GM11168 (cell line): Measurements from ENCODE around the gene TPT1.
"Not testable (repeated sequence)": the region's sequence is repeated elsewhere in the genome, so short reads cannot be mapped to it uniquely, and the experiment has no call there.

Source experiments
- in situ Hi-C: fragments of 300-500 bp; cut with MboI; formaldehyde crosslinking; loops from one replicate; pipeline ENCODE4 v1.12.0; 2022; ENCODE audit warnings: low sequenced_read_pairs; ENCODE audit not compliant: unreplicated experiment

TPT1 gene

DNA sequence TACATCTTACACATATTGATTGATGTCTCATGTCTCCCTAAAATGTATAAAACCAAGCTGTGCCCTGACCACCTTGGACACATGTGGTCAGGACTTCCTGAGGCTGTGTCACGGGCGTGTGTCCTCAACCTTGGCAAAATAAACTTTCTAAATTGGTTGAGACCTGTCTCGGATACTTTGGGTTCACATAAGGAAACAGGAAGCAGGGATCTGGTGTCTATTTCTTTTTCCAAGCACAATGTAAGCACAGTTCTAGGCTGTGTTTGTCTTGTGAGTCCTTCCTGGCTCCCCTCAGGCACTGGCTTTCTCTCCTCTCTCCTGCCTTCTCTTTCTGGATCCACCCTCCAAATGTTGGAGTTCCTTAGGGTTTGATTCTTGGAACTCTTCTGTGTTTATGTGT, 27.6 kb upstream of the TPT1 start:
- in situ Hi-C loops, result loop anchor here (25.0 kb wide), 1 partner anchor 119 kb away; no protein-coding TSS in a partner anchor

DNA sequence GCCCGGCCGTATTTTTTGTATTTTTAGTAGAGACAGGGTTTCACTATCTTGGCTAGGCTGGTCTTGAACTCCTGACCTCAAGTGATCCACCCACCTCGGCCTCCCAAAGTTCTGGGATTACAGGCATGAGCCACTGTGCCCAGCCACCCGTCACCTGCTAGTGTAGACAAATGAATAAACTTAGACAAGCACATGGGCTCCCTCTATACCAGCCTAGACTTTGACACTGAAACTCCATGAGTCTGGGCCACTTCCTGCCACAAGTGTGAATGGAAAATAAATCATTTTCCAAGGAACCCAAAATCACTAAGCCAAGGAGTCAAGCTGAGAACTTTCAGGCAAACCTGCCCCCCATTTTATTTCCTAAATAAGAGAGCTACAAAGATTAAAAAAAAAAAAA, 27.0 kb upstream of the TPT1 start:
- in situ Hi-C loops, result loop anchor here (25.0 kb wide), 1 partner anchor 119 kb away; no protein-coding TSS in a partner anchor

DNA sequence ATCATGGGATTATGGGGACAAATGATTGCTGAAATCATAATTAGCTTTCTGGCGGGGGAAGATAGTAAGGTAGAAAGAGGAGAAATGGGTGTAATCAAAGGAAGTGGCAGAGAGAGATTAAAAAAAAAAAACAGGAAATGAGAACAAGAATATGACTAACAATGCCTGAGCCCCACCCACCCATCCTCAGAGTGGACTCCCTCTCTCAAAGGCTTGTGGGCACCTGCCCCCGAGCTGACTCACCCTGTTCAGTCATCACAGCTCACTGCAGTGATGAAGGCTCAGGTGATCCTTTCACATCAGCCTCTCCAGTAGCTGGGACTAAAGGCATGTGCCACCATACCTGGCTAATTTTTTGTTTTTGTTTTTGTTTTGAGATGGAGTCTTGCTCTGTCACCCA, 26.4 kb upstream of the TPT1 start:
- in situ Hi-C loops, result loop anchor here (25.0 kb wide), 1 partner anchor 120 kb away; no protein-coding TSS in a partner anchor

DNA sequence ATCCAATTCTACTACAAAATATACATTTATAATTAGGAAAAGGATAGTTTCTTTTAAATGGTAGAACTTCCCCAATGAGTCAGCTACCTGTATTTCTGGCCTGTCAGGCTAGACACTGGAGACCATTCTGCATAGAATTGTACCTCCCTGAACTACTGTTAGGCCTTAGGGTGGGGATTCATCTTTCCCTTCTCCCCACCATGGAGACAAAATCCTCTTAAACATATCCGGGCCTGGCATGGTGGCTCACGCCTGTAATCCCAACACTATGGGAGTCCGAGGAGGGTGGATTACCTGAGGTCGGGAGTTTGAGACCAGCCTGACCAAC, 24.5 kb upstream of the TPT1 start:
- in situ Hi-C loops, result loop anchor here (25.0 kb wide), 1 partner anchor 122 kb away; no protein-coding TSS in a partner anchor

DNA sequence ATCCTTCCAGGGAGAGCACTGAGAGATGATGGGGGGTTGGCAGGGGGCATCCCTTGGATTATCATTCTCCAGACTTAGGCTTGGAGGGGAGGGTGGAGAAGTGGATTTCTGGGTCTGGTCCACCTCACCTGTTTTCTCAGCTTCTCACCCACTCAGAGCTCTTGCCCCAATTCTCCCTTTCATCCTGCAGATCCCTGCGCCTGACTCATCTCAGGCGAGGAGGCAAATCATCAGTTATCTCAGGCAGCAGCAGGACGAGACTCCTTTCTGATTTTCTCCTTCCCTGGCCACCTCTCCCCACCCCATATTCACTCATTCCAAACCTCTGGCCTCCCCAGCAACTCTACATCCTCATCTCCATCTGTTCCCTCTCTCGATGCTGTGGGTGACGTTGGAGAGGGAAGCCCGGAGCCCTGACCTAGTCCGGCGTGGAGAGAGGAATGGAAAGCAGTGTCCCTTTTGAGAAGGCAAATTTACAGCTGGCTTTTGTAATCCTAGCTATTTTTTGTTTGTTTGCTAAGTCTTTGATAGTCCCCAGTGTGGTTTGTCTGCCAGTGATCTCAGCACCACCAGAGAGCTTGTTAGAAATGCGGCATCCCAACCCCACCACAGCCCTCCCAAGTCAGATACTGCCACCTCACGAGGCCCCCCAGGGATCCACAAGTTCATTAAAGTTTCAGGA, 24.0 kb upstream of the TPT1 start:
- in situ Hi-C loops, result loop anchor here (25.0 kb wide), 1 partner anchor 122 kb away; no protein-coding TSS in a partner anchor

DNA sequence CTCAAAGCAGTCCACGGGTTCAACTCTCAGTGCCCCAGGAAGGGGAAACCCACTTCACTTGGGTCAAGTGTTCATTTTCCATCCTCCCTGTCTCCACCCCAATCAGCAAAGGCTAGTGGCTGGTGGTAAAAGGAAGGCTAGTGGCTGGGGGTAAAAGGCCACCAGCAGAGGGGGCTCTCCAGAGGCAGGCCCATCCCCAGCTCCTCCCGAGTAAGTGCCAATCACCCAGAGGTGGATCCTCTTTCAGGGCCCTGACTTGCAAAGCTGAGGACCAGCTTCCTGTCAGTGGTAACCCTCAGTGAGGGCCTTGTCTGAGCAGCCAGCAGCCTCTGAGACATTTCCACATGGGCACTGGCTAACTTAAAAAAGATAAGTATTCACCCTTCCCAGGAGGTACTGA, 22.0 kb upstream of the TPT1 start:
- in situ Hi-C loops, result loop anchor here (25.0 kb wide), 1 partner anchor 124 kb away; no protein-coding TSS in a partner anchor

DNA sequence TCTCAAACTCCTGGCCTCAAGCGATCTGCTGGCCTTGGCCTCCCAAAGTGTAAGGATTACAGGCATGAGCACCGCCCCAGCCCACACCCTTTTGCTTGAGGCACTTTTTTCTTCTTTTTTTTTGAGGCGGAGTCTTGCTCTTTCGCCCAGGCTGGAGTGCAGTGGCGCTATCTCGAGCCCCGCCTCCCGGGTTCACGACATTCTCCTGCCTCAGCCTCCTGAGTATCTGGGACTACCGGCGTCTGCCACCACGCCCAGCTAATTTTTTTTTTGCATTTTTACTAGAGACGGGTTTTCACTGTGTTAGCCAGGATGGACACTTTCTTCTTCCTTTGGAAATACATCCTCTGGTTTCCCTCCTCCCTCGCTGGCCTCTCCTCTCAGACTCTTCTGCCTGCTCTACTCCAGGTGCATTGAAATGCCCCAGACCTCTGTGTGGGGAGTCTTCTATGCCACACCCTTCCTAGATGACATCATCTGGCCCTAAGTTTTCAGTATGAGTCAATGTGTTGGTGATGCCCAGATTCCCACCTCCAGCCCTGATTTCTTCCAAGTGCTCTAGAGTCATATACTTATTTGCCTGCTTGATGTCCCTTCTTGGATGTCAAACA, 20.7 kb upstream of the TPT1 start:
- in situ Hi-C loops, result loop anchor here (25.0 kb wide), 1 partner anchor 126 kb away; no protein-coding TSS in a partner anchor

DNA sequence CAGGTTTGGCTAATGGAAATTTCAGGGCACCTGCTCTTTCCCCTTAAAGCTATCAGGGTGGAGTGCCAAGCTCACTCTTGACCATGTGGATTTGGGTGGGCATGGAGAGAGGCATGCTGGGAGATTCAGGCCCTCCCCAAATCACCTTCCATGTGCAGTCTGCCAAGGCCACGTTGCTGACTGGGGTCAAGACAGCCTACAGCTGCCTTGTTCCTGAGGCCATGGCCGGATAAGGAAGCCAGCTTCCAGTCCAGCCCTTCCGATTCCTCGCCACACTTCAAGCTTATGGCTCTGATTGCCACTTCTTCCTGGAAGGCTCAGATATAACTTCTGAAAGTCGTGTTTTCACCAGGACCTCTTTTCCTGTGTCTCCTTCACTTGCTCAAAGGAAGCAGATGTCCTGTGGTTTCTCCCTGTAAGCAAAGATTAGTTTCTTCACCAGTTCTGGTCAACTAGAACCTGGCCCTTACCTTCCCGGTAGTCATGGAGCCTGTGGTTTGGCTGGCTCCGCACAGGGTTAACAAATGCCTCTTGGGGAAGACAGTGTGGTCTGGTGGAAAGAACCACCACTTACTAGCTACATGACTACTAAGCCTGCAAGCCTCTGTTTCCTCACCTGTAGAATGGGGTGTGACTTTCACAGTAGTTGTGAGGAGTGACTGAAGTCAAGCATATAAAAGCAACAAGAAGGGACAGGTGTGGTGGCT, 16.1 kb upstream of the TPT1 start:
- in situ Hi-C loops, result loop anchor here (25.0 kb wide), 1 partner anchor 130 kb away; no protein-coding TSS in a partner anchor

DNA sequence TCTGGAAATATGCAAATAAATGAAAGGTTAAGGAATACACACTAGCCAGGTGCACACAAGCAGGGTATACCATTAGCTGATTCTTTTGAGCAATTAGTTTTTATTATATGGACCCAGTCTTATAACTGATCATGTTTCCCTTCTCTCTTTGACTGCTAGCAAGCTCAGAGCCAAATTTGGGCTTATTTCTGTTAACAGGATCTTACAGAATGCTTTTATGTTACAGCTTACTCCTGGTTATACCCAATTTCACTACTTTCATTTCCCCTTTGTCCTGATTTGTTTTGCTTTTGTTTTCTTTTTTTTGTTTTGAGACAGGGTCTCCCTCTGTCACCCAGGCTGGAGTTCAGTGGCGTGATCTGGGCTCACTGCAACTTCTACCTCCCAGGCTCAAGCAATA, 12.9 kb upstream of the TPT1 start:
- in situ Hi-C loops, result loop anchor here (25.0 kb wide), 1 partner anchor 133 kb away; no protein-coding TSS in a partner anchor

DNA sequence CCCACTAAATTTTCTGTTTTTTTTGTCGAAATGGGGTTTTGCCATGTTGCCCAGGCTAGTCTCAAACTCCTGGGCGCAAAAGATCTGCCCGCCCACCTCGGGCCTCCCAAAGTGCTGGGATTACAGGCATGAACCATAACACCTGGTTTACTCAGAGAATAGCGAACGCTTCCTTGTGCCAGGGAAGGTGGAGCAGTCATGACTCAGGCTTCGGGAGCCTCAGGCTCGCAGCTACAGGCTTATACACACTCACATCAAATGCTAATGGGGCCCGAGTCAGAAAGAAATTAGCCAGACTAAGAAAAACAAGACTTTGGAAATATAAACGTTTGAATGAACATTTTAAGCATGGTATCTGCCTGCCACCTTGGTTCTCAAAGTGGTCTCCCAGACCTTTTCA, 11.0 kb upstream of the TPT1 start:
- in situ Hi-C loops, result loop anchor here (25.0 kb wide), 1 partner anchor 135 kb away; no protein-coding TSS in a partner anchor

DNA sequence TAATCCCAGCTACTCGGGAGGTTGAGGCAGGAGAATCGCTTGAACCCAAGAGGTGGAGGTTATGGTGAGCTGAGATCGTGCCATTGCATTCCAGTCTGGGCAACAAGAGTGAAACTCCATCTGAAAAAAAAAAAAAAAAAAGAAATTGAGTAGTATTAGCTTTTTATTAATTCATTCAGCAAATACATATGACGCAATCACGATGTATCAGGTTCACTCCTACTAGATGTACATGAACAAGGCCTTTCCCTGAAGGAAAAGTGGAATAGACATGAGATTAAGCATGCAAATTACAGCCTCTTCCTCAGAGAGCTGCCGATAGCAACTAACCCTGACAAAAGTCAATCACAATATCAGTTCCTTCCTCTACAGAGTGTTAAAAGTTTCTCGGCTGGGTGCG, 9.2 kb upstream of the TPT1 start:
- in situ Hi-C loops, result loop anchor here (25.0 kb wide), 1 partner anchor 137 kb away; no protein-coding TSS in a partner anchor

DNA sequence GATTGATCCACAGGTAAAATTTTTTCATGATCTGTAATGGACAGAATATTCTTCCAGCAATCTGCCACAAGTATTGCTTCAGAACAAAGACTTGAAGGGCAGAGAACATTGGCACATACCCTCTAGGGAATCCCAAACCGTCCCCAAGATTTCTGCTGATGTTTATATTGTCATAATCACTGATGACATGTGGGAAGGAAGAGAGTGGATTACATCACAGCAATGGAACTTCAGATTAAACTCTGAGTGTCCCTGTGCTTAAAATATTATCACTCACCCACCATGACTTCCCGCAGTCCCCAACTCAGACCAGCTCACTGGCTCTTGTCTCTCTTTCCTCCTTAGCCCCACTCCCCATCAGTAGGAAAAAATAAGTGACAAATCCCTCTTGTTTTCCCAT, 8.5 kb upstream of the TPT1 start:
- in situ Hi-C loops, result no loop called here

DNA sequence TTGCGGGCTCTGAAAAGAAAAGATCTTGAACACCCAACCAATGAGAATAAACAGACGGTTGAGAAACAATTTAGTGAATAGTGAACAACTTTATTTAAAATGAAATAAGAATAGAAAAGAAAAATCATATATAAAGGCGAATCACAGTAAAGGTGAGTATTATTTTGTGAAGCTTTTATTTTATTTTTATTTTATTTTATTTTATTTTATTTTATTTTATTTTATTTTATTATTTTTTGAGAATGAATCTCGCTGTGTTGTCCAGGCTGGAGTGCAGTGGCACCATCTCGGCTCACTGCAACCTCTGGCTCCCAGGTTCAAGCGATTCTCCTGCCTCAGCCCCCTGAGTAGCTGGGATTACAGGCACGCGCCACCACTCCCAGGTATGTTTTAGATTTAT, 3.1 kb upstream of the TPT1 start:
- in situ Hi-C loops, result not testable (repeated sequence)

DNA sequence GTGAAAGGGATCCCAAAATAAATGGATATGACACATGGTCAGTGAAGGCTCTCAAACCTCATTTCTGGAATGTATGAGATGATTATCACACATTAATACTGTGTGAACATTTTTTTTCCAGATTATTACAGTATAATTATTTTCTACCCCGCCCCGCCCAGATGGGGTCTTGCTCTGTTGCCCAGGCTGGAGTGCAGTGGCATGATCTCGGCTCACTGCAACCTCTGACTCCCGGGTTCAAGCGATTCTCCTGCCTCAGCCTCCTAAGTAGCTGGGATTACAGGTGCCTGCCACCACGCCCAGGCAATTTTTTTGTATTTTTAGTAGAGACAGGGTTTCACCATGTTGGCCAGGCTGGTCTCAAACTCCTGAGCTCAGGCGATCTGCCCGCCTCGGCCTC, 2.1 kb upstream of the TPT1 start:
- in situ Hi-C loops, result not testable (repeated sequence)

DNA sequence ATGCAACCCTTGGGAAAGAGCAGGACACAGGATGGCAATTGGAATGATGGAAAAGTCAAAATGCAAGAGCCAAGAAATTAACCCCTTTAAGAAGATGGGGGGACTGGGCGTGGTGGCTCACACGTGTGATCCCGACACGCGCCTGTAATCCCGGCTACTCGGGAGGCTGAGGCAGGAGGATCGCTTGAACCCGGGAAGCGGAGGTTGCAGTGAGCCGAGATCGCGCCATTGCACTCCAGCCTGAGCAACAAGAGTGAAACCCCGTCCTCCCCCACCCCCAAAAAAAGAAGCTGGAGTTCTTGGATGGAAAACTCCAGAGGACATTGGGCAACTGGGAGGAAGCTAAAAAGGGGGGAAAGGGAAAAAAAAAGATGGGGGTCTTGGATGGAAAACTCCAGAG, 1.7 kb upstream of the TPT1 start:
- in situ Hi-C loops, result not testable (repeated sequence)

DNA sequence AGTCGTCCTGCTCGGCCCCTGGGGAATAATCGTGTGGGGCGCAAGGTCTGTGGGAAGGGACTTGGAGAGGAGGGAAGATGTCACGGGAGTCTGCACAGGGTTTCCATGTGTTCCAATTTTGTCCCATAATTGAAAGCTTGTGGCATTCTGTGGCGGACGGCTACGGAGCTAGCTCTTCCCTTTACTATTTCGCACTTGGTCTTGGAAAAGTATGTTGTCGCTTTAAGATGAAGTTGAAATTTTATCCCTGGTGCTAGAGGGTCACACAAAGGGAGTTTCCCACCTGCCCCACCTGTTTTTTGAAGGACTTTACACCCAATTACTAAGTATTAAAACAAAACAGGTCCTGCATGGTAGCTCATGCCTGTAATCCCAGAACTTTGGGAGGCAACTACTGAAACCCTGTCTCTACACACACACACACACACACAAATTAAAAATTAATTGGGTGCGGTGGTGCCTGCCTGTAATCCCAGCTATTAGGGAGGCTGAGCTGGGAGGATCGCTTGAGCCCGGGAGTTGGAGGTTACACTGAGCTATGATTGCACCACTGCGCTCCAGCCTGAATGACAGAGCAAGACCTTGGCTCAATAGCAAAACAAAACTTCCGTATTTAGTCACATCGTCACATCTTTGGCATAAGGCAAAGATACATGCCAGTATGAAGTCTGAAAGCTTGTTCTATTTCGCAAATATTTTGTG, 967 bp upstream of the TPT1 start:
- in situ Hi-C loops, result no loop called here

DNA sequence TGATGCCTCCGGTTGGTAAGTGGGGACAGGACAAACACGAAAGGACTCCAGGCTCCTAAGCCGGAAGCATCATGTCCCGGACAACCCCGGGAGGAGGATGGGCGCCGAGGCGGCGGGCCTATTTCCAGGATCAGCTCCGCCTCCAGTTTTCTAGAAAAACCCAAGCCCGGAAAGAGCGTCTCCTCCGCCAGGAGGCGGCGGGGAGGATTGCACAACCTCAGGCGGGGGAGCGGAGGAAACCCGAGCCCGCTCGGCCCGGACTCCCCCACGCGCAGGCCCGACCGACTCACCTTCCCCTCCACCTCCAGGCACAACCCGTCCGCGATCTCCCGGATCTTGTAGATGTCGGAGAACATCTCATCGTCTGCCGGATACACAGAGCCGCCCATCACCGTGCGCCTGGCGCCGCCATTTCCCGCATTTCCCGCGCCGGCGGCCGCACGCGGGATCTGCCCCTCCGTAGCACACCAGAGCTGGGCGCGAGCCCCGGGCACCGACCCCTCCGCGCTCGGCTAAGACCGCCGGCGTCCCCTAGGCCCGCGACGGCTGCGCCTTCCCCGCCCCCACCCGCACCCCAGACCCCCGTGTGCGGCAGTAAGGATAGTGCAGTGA, 455 bp downstream of the TPT1 start:
- in situ Hi-C loops, result no loop called here

DNA sequence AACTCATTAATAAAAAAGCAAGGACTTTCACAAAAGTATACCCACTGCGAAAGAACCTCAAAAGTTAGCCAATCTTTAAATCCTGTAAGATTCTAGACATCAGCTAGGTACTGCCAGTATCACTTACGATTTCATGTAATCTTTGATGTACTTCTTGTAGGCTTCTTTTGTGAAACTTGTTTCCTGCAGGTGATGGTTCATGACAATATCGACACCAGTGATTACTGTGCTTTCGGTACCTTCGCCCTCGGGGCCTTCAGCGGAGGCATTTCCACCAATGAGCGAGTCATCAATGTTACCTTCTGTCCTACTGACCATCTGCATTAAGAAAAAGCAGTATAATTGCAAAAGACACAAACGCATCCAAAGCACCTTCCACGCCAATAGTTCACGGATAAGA, 1.1 kb downstream of the TPT1 start:
- in situ Hi-C loops, result no loop called here

DNA sequence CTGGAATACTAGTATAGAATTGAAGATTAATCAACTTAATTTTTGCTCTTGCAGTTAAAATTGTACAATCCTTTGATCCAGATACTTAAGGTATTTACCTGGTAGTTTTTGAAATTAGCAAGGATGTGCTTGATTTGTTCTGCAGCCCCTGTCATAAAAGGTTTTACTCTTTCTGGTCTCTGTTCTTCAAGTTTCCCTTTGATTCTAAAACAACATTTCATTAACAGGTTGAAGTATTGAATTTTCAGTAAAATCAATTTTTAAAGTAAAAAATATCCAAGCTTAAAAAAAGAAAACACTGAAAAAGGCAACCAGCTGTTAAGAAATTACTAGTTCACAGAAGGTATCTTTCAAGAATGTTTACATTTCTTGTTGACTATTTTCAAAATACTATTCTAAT, 1.6 kb downstream of the TPT1 start:
- in situ Hi-C loops, result no loop called here

DNA sequence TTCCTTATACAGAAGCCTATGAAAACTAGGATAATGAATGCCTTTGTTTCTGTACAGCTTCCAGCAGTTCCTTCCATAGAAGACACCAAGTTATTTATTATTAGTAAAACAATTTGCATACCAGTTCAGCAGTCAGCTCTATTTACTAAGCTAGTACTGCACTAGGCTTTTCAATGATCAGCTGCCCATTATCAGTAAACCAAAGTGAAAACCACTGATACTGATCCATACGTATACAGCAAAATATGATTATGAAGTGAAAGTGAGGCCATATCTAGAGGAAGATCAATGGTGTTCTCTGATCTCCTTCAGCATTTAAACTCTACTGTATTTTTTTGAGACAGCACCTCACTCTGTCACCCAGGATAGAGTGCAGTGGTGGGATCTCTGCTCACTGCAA, 3.2 kb downstream of the TPT1 start:
- in situ Hi-C loops, result no loop called here
